ENCODE results near the gene PAPOLA.

PAPOLA gene

GRCh38 chr14:96554315-96554910 is 52.2 kb downstream of the PAPOLA start:
- H3K27ac ChIP-seq (ENCODE audit: insufficient read depth, low read depth, low read length, poor library complexity, severe bottlenecking), result no peak overlapping the region
- no peak overlapping the region for H3K4me3 ChIP-seq (ENCODE audit: insufficient read depth, low read depth, low read length)
- H3K36me3 ChIP-seq (ENCODE audit: control insufficient read depth, insufficient read depth, low read length), result peaks cover 23% of the 10 kb centered on the region
- no peaks in the 10 kb centered on the region for H3K9me3 ChIP-seq (ENCODE audit: control insufficient read depth, low read length)
- no peaks in the 10 kb centered on the region for H3K27me3 ChIP-seq (ENCODE audit: control insufficient read depth, insufficient read depth, low read length, poor library complexity, severe bottlenecking)
- H3K4me1 ChIP-seq (ENCODE audit: control insufficient read depth, insufficient read depth, low read length), result no peaks in the 10 kb centered on the region
- WGBS, 2 experiments, result 96 to 98% methylated on average over 3 of the region's 3 CpGs

GRCh38 chr14:96559571-96559970 is 57.4 kb downstream of the PAPOLA start:
- no CpG with 5 or more reads among the region's 1 CpG for WGBS, 2 experiments
- Histone ChIP-seq H3K4me1 (ENCODE audit: control insufficient read depth, insufficient read depth, low read length) (no peaks in the 10 kb centered on the region), H3K9me3 (ENCODE audit: control insufficient read depth, low read length) (no peaks in the 10 kb centered on the region), H3K36me3 (ENCODE audit: control insufficient read depth, insufficient read depth, low read length) (peaks cover 27% of the 10 kb centered on the region), H3K27ac (ENCODE audit: insufficient read depth, low read depth, low read length, poor library complexity, severe bottlenecking) (no peak overlapping the region), H3K27me3 (ENCODE audit: control insufficient read depth, insufficient read depth, low read length, poor library complexity, severe bottlenecking) (no peaks in the 10 kb centered on the region), H3K4me3 (ENCODE audit: insufficient read depth, low read depth, low read length) (no peak overlapping the region)

GRCh38 chr14:96564389-96564788 is 62.2 kb downstream of the PAPOLA start:
- H3K36me3 ChIP-seq (ENCODE audit: control insufficient read depth, insufficient read depth, low read length), result peaks cover 14% of the 10 kb centered on the region

GRCh38 chr14:96565811-96566210 is 63.6 kb downstream of the PAPOLA start:
- Histone ChIP-seq H3K4me3 (ENCODE audit: insufficient read depth, low read depth, low read length) (no peak overlapping the region), H3K36me3 (ENCODE audit: control insufficient read depth, insufficient read depth, low read length) (peaks cover 10% of the 10 kb centered on the region), H3K4me1 (ENCODE audit: control insufficient read depth, insufficient read depth, low read length) (no peaks in the 10 kb centered on the region), H3K27ac (ENCODE audit: insufficient read depth, low read depth, low read length, poor library complexity, severe bottlenecking) (no peak overlapping the region), H3K9me3 (ENCODE audit: control insufficient read depth, low read length) (no peaks in the 10 kb centered on the region), H3K27me3 (ENCODE audit: control insufficient read depth, insufficient read depth, low read length, poor library complexity, severe bottlenecking) (no peaks in the 10 kb centered on the region)
- 96 to 98% methylated on average over 2 of the region's 2 CpGs for WGBS, 2 experiments

More at GRCh38 chr14:96564389-96564788, 62.2 kb downstream of the PAPOLA start:
- Histone ChIP-seq H3K27ac (ENCODE audit: insufficient read depth, low read depth, low read length, poor library complexity, severe bottlenecking) (no peak overlapping the region), H3K4me1 (ENCODE audit: control insufficient read depth, insufficient read depth, low read length) (no peaks in the 10 kb centered on the region), H3K9me3 (ENCODE audit: control insufficient read depth, low read length) (no peaks in the 10 kb centered on the region), H3K4me3 (ENCODE audit: insufficient read depth, low read depth, low read length) (no peak overlapping the region), H3K27me3 (ENCODE audit: control insufficient read depth, insufficient read depth, low read length, poor library complexity, severe bottlenecking) (no peaks in the 10 kb centered on the region)
- WGBS, 2 experiments, result no CpG with 5 or more reads among the region's 1 CpG

GRCh38 chr14:96567289-96567899 is 65.2 kb downstream of the PAPOLA start:
- peaks cover 7% of the 10 kb centered on the region for H3K36me3 ChIP-seq (ENCODE audit: control insufficient read depth, insufficient read depth, low read length)
- no peaks in the 10 kb centered on the region for H3K9me3 ChIP-seq (ENCODE audit: control insufficient read depth, low read length)
- H3K4me1 ChIP-seq (ENCODE audit: control insufficient read depth, insufficient read depth, low read length), result no peaks in the 10 kb centered on the region
- H3K27ac ChIP-seq (ENCODE audit: insufficient read depth, low read depth, low read length, poor library complexity, severe bottlenecking), result no peak overlapping the region
- no peaks in the 10 kb centered on the region for H3K27me3 ChIP-seq (ENCODE audit: control insufficient read depth, insufficient read depth, low read length, poor library complexity, severe bottlenecking)
- H3K4me3 ChIP-seq (ENCODE audit: insufficient read depth, low read depth, low read length), result no peak overlapping the region
- WGBS, 2 experiments, result 97 to 100% methylated on average over 2 to 3 of the region's 3 CpGs

GRCh38 chr14:96568621-96569020 is 66.4 kb downstream of the PAPOLA start:
- H3K36me3 ChIP-seq (ENCODE audit: control insufficient read depth, insufficient read depth, low read length), result no peaks in the 10 kb centered on the region
- H3K9me3 ChIP-seq (ENCODE audit: control insufficient read depth, low read length), result no peaks in the 10 kb centered on the region
- H3K27ac ChIP-seq (ENCODE audit: insufficient read depth, low read depth, low read length, poor library complexity, severe bottlenecking), result no peak overlapping the region
- no peak overlapping the region for H3K4me3 ChIP-seq (ENCODE audit: insufficient read depth, low read depth, low read length)
- H3K4me1 ChIP-seq (ENCODE audit: control insufficient read depth, insufficient read depth, low read length), result no peaks in the 10 kb centered on the region
- H3K27me3 ChIP-seq (ENCODE audit: control insufficient read depth, insufficient read depth, low read length, poor library complexity, severe bottlenecking), result no peaks in the 10 kb centered on the region

- H3K27me3 ChIP-seq (ENCODE audit: control insufficient read depth, insufficient read depth, low read length, poor library complexity, severe bottlenecking), result no peaks in the 10 kb centered on the region
- H3K4me1 ChIP-seq (ENCODE audit: control insufficient read depth, insufficient read depth, low read length), result no peaks in the 10 kb centered on the region
- no peak overlapping the region for H3K27ac ChIP-seq (ENCODE audit: insufficient read depth, low read depth, low read length, poor library complexity, severe bottlenecking)
- H3K4me3 ChIP-seq (ENCODE audit: insufficient read depth, low read depth, low read length), result no peak overlapping the region
- no peaks in the 10 kb centered on the region for H3K9me3 ChIP-seq (ENCODE audit: control insufficient read depth, low read length)
- H3K36me3 ChIP-seq (ENCODE audit: control insufficient read depth, insufficient read depth, low read length), result no peaks in the 10 kb centered on the region
- 91 to 95% methylated on average over 4 of the region's 4 CpGs for WGBS, 2 experiments
These were observed 69.1 kb downstream of the PAPOLA start for GRCh38 chr14:96571311-96571710.

GRCh38 chr14:96573473-96574100 is 71.4 kb downstream of the PAPOLA start:
- H3K4me3 ChIP-seq (ENCODE audit: insufficient read depth, low read depth, low read length), result no peak overlapping the region
- no peaks in the 10 kb centered on the region for H3K9me3 ChIP-seq (ENCODE audit: control insufficient read depth, low read length)
- no peaks in the 10 kb centered on the region for H3K36me3 ChIP-seq (ENCODE audit: control insufficient read depth, insufficient read depth, low read length)
- H3K4me1 ChIP-seq (ENCODE audit: control insufficient read depth, insufficient read depth, low read length), result no peaks in the 10 kb centered on the region
- no peak overlapping the region for H3K27ac ChIP-seq (ENCODE audit: insufficient read depth, low read depth, low read length, poor library complexity, severe bottlenecking)
- WGBS, 2 experiments, result 87 to 90% methylated on average over 5 of the region's 5 CpGs
- H3K27me3 ChIP-seq (ENCODE audit: control insufficient read depth, insufficient read depth, low read length, poor library complexity, severe bottlenecking), result no peaks in the 10 kb centered on the region

GRCh38 chr14:96574171-96574632 is 72.0 kb downstream of the PAPOLA start:
- WGBS, 2 experiments, result 79 to 93% methylated on average over 2 of the region's 2 CpGs
- Histone ChIP-seq H3K9me3 (ENCODE audit: control insufficient read depth, low read length) (no peaks in the 10 kb centered on the region), H3K4me1 (ENCODE audit: control insufficient read depth, insufficient read depth, low read length) (no peaks in the 10 kb centered on the region), H3K4me3 (ENCODE audit: insufficient read depth, low read depth, low read length) (no peak overlapping the region), H3K27ac (ENCODE audit: insufficient read depth, low read depth, low read length, poor library complexity, severe bottlenecking) (no peak overlapping the region), H3K36me3 (ENCODE audit: control insufficient read depth, insufficient read depth, low read length) (no peaks in the 10 kb centered on the region), H3K27me3 (ENCODE audit: control insufficient read depth, insufficient read depth, low read length, poor library complexity, severe bottlenecking) (no peaks in the 10 kb centered on the region)
